ENCODE measurements around the gene GRIK3.

The GRIK3 gene

DNA sequence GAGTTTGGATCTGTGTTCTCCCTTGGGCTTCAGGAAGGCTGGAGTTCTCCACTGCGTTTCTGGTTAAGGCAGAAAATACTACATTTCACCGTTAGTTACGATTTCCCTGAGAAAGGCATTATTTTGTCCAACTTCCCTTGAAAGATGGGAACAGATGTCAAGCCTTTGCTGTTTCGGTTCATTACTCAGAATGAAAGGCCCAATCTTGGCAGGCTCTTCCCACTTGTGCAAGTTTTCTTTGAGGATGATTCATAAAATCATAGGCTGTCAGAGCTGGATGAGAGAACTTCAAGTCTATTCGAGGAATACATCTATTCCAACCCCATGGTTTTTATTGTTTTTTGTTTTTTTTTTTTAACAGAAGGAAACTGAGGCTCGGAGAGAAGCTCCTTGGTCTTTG, 205.2 kb downstream of the GRIK3 start:
- Histone ChIP-seq H3K4me3 (ENCODE audit: insufficient read depth, low read depth, low read length) (no peak overlapping the region), H3K27me3 (ENCODE audit: control insufficient read depth, insufficient read depth, low read length, poor library complexity, severe bottlenecking) (no peaks in the 10 kb centered on the region), H3K27ac (ENCODE audit: insufficient read depth, low read depth, low read length, poor library complexity, severe bottlenecking) (no peak overlapping the region), H3K4me1 (ENCODE audit: control insufficient read depth, insufficient read depth, low read length) (peaks cover 12% of the 10 kb centered on the region), H3K9me3 (ENCODE audit: control insufficient read depth, low read length) (no peaks in the 10 kb centered on the region), H3K36me3 (ENCODE audit: control insufficient read depth, insufficient read depth, low read length) (no peaks in the 10 kb centered on the region)
- 93 to 94% methylated on average over 5 to 6 of the region's 6 CpGs for WGBS, 2 experiments

DNA sequence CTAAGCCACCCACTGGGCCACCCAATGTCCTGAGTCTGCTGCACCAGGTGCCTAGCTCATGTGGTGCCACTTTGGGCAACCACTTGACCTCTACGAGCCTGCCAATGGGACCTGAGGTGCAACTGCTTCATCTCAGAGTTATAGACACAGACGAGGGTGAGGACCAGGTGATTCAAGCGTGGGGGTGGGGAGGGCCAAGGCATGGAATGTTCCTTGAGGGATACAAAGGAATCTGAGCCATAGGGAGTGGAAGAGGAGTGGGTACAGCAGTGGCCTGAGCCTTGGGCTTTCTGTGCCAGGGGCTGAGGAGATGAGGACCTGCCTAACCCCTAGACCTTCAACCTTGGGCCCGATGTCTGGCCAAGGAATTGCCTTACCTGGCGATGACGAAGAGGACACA, 209.1 kb downstream of the GRIK3 start:
- Histone ChIP-seq H3K9me3 (ENCODE audit: control insufficient read depth, low read length) (no peaks in the 10 kb centered on the region), H3K36me3 (ENCODE audit: control insufficient read depth, insufficient read depth, low read length) (no peaks in the 10 kb centered on the region), H3K27me3 (ENCODE audit: control insufficient read depth, insufficient read depth, low read length, poor library complexity, severe bottlenecking) (no peaks in the 10 kb centered on the region), H3K27ac (ENCODE audit: insufficient read depth, low read depth, low read length, poor library complexity, severe bottlenecking) (no peak overlapping the region), H3K4me3 (ENCODE audit: insufficient read depth, low read depth, low read length) (no peak overlapping the region), H3K4me1 (ENCODE audit: control insufficient read depth, insufficient read depth, low read length) (peaks cover 15% of the 10 kb centered on the region)
- 95 to 97% methylated on average over 6 of the region's 6 CpGs for WGBS, 2 experiments

DNA sequence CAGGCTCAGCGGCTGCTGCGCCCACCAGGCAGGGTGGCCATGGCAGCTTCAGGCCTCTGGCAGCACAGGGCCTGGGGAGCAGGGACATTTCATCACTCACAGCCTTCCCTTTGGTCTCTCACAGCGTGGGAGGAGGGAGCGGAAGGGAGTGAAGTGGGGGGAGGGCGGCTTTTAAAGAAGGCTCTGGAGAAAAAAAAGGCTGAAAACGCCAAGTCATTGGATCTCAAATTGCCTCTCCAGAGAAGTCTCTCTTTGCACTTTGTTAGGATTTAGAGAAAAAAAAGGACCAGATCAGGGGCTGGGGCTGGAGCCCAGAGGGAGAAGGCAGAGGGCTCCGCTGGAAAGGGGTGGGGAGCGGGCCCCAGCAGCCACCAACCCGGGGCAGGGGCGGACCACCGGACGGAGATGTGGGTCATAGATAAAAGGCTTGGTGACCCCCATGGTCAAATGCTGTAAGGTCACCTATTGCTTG, 209.9 kb downstream of the GRIK3 start:
- 34 to 39% methylated on average over 12 of the region's 12 CpGs for WGBS, 2 experiments
- Histone ChIP-seq H3K36me3 (ENCODE audit: control insufficient read depth, insufficient read depth, low read length) (no peaks in the 10 kb centered on the region), H3K27ac (ENCODE audit: insufficient read depth, low read depth, low read length, poor library complexity, severe bottlenecking) (peak overlapping the region; percentile 4), H3K27me3 (ENCODE audit: control insufficient read depth, insufficient read depth, low read length, poor library complexity, severe bottlenecking) (no peaks in the 10 kb centered on the region), H3K4me1 (ENCODE audit: control insufficient read depth, insufficient read depth, low read length) (peaks cover 15% of the 10 kb centered on the region), H3K9me3 (ENCODE audit: control insufficient read depth, low read length) (no peaks in the 10 kb centered on the region), H3K4me3 (ENCODE audit: insufficient read depth, low read depth, low read length) (no peak overlapping the region)

DNA sequence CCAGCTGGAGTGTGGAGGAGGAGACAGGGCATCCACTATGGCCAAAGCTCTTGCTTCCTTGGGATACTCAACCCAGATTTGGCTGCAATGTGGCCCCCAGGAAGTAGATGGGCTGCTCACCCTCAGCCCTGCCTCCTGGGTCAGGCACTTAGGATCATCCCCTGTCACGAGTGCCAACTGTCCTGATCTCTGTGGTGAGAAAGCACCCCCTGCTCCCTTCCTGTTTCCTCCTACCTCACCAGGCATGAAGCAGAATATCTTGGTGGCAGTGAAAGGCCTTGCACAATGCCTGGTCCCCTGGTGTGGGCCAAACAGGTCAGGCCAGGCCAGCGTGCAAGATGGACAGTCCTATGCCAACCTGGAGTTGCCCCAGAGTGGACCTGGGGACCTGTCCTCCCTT, 211.7 kb downstream of the GRIK3 start:
- no peak overlapping the region for H3K4me3 ChIP-seq (ENCODE audit: insufficient read depth, low read depth, low read length)
- no peaks in the 10 kb centered on the region for H3K36me3 ChIP-seq (ENCODE audit: control insufficient read depth, insufficient read depth, low read length)
- peaks cover 15% of the 10 kb centered on the region for H3K4me1 ChIP-seq (ENCODE audit: control insufficient read depth, insufficient read depth, low read length)
- no peak overlapping the region for H3K27ac ChIP-seq (ENCODE audit: insufficient read depth, low read depth, low read length, poor library complexity, severe bottlenecking)
- H3K27me3 ChIP-seq (ENCODE audit: control insufficient read depth, insufficient read depth, low read length, poor library complexity, severe bottlenecking) = no peaks in the 10 kb centered on the region
- no peaks in the 10 kb centered on the region for H3K9me3 ChIP-seq (ENCODE audit: control insufficient read depth, low read length)
- 92 to 97% methylated on average over 2 of the region's 2 CpGs for WGBS, 2 experiments

DNA sequence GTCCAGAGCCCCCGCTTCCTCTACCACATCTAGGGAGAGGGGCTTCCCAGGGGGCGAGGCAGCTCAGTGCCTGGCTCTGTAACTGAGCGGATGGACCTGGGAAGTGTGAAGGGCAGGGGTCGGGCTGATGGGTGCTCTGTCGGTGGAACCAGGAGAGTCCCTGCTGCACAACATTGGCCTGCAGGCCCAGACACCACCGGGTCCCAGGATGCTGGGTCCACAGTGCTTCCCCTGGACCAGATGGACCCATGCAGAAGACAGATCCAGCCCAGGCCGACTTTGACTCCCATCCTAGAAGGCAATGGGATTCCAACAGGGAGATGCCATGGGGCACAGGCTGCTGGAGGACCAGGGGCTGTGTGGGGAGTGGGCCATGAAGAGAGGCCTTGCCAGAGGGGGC, 212.9 kb downstream of the GRIK3 start:
- no peak overlapping the region for H3K27ac ChIP-seq (ENCODE audit: insufficient read depth, low read depth, low read length, poor library complexity, severe bottlenecking)
- H3K9me3 ChIP-seq (ENCODE audit: control insufficient read depth, low read length) = no peaks in the 10 kb centered on the region
- peaks cover 15% of the 10 kb centered on the region for H3K4me1 ChIP-seq (ENCODE audit: control insufficient read depth, insufficient read depth, low read length)
- H3K36me3 ChIP-seq (ENCODE audit: control insufficient read depth, insufficient read depth, low read length) = no peaks in the 10 kb centered on the region
- H3K4me3 ChIP-seq (ENCODE audit: insufficient read depth, low read depth, low read length) = no peak overlapping the region
- WGBS, 2 experiments = 95 to 96% methylated on average over 7 of the region's 7 CpGs
- no peaks in the 10 kb centered on the region for H3K27me3 ChIP-seq (ENCODE audit: control insufficient read depth, insufficient read depth, low read length, poor library complexity, severe bottlenecking)

DNA sequence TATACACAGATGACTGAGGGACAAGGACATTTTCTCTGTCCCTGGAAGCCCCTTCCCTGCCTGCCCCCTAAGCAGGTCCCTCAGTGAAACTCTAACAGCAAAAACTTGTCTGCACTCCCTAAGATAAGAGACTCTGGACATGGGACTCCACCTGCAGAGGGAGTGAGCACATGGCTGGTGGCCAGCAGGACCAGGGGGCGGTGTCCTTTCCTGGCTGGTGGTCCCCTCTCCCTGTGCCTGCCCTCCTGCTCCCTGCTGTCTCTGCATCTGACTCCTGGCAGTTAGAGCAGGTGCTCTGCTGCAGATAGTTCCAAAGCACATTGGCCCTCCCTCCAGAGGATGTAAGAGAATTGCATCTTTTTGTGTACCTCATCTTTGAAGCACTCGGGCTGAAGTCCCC, 215.5 kb downstream of the GRIK3 start:
- H3K4me1 ChIP-seq (ENCODE audit: control insufficient read depth, insufficient read depth, low read length) = peaks cover under 1% of the 10 kb centered on the region
- 85 to 86% methylated on average over 2 of the region's 2 CpGs for WGBS, 2 experiments
- no peak overlapping the region for H3K4me3 ChIP-seq (ENCODE audit: insufficient read depth, low read depth, low read length)
- H3K27ac ChIP-seq (ENCODE audit: insufficient read depth, low read depth, low read length, poor library complexity, severe bottlenecking) = no peak overlapping the region
- no peaks in the 10 kb centered on the region for H3K9me3 ChIP-seq (ENCODE audit: control insufficient read depth, low read length)
- H3K27me3 ChIP-seq (ENCODE audit: control insufficient read depth, insufficient read depth, low read length, poor library complexity, severe bottlenecking) = no peaks in the 10 kb centered on the region
- no peaks in the 10 kb centered on the region for H3K36me3 ChIP-seq (ENCODE audit: control insufficient read depth, insufficient read depth, low read length)

DNA sequence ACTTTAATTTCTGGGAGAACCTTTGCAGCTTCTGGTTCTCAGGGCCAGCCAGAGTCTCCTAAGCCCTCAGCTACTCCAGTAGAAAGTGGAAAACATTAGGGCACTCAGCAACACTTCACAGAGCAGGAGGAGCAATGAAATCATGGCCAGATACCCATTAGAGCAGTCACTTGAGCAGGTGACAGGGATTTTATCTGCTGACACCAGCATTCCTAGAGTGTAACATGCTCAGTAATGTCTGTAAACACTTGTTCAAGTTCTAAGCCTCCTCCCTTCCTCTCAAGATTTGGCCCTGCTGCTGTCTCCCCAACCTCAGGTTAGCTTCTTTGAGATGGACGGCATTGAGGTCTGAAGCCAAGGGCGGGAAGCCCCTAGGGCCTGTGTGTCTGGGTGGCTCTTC, 218.0 kb downstream of the GRIK3 start:
- no peak overlapping the region for H3K27ac ChIP-seq (ENCODE audit: insufficient read depth, low read depth, low read length, poor library complexity, severe bottlenecking)
- no peaks in the 10 kb centered on the region for H3K9me3 ChIP-seq (ENCODE audit: control insufficient read depth, low read length)
- WGBS, 2 experiments = 98% methylated on average over 2 of the region's 2 CpGs
- H3K4me3 ChIP-seq (ENCODE audit: insufficient read depth, low read depth, low read length) = no peak overlapping the region
- no peaks in the 10 kb centered on the region for H3K36me3 ChIP-seq (ENCODE audit: control insufficient read depth, insufficient read depth, low read length)
- H3K4me1 ChIP-seq (ENCODE audit: control insufficient read depth, insufficient read depth, low read length) = no peaks in the 10 kb centered on the region
- no peaks in the 10 kb centered on the region for H3K27me3 ChIP-seq (ENCODE audit: control insufficient read depth, insufficient read depth, low read length, poor library complexity, severe bottlenecking)

DNA sequence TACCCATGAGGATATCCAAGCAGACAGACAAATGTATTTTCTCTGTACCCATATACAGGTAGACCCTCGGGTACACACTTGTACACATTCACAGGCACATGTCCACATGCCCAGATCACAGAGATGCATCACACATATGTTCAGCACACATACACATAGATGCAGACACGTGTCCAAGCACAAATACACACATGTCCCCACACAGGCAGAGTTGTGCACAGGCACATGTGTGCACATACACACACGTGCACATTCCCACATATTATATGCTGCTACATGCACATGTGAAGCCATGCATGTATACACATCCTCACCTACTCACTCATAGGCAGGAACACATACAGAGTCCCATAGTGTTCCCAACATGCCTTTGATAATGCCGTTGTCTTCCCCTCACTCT, 219.5 kb downstream of the GRIK3 start:
- Histone ChIP-seq H3K4me3 (ENCODE audit: insufficient read depth, low read depth, low read length) (no peak overlapping the region), H3K27me3 (ENCODE audit: control insufficient read depth, insufficient read depth, low read length, poor library complexity, severe bottlenecking) (no peaks in the 10 kb centered on the region), H3K27ac (ENCODE audit: insufficient read depth, low read depth, low read length, poor library complexity, severe bottlenecking) (no peak overlapping the region), H3K36me3 (ENCODE audit: control insufficient read depth, insufficient read depth, low read length) (no peaks in the 10 kb centered on the region), H3K9me3 (ENCODE audit: control insufficient read depth, low read length) (no peaks in the 10 kb centered on the region), H3K4me1 (ENCODE audit: control insufficient read depth, insufficient read depth, low read length) (no peaks in the 10 kb centered on the region)
- 89% methylated on average over 4 of the region's 4 CpGs for WGBS, 2 experiments

DNA sequence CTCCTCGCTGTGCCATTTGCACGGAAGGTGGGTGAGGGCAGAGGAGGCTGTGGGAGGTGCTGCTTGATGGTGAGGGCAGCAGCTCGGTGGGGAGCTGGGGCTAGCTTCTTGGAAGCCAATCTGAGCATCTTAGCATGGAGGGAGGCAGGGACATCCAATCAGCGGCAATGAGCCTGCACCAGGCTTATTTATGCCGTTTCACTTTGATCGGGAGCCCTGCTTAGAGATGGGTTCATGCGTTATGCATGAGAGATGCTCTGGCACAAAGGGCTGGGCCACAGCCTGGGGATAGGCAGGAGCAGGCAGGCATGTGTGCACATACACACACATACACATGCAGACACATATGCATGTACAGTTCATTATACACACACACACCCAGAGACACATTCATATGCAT, 220.2 kb downstream of the GRIK3 start:
- Histone ChIP-seq H3K4me3 (ENCODE audit: insufficient read depth, low read depth, low read length) (no peak overlapping the region), H3K27me3 (ENCODE audit: control insufficient read depth, insufficient read depth, low read length, poor library complexity, severe bottlenecking) (no peaks in the 10 kb centered on the region), H3K4me1 (ENCODE audit: control insufficient read depth, insufficient read depth, low read length) (no peaks in the 10 kb centered on the region), H3K36me3 (ENCODE audit: control insufficient read depth, insufficient read depth, low read length) (no peaks in the 10 kb centered on the region), H3K9me3 (ENCODE audit: control insufficient read depth, low read length) (no peaks in the 10 kb centered on the region), H3K27ac (ENCODE audit: insufficient read depth, low read depth, low read length, poor library complexity, severe bottlenecking) (no peak overlapping the region)
- 92 to 93% methylated on average over 7 of the region's 7 CpGs for WGBS, 2 experiments

DNA sequence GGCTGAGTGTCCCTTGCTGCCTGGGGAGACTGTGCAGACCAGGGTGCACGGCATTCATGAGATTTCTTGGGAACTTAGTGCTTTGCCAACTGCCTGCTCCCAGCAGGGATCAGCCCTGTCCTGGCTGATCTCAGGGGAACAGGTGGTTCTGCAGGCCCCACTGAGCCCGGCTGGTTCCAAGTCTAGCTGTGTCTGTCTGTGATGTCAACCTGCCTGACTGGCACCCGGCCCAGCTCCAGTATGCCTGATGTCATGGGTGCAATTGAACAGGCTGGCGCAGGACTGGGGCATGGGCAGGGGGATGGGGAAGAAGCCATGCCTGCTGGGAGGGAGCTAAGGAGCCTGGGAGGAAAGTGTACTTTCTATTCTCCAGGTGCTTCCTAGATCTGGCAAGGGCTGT, 227.1 kb downstream of the GRIK3 start:
- H3K4me3 ChIP-seq (ENCODE audit: insufficient read depth, low read depth, low read length) = no peak overlapping the region
- H3K9me3 ChIP-seq (ENCODE audit: control insufficient read depth, low read length) = no peaks in the 10 kb centered on the region
- no peaks in the 10 kb centered on the region for H3K4me1 ChIP-seq (ENCODE audit: control insufficient read depth, insufficient read depth, low read length)
- no peaks in the 10 kb centered on the region for H3K36me3 ChIP-seq (ENCODE audit: control insufficient read depth, insufficient read depth, low read length)
- WGBS, 2 experiments = 94 to 95% methylated on average over 4 of the region's 4 CpGs
- H3K27me3 ChIP-seq (ENCODE audit: control insufficient read depth, insufficient read depth, low read length, poor library complexity, severe bottlenecking) = no peaks in the 10 kb centered on the region
- H3K27ac ChIP-seq (ENCODE audit: insufficient read depth, low read depth, low read length, poor library complexity, severe bottlenecking) = no peak overlapping the region

DNA sequence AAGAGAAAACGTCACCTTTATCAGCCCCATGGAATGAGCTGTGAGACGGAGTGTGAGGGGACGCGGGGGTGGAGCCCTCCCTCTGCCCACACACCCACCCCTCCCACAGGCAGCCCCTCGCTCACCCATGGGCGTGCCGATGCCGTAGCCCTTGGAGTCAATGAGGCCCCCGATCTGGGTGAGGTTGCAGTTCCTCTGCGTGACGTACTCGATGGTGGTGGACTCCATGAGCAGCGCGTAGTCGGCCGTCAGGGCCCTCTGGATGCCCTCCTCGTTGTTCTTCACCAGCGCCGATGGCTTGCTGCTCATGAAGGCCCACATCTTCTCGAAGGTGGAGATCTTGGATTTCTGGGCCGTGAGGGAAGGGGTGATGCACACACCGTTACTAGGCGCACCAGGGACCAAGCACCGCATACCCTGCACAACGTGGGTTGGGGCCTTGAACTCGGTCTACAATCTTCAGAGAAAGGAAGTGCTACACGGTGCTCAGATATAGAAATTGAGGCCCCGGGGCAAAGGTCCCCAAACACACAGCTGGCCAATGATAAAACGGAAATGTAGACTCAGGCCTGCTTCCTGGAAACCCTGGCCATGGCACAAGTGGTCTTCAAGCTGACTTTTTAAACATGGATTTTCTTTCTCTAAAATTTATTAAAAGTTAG, 228.2 kb downstream of the GRIK3 start:
- Histone ChIP-seq H3K9me3 (ENCODE audit: control insufficient read depth, low read length) (no peaks in the 10 kb centered on the region), H3K36me3 (ENCODE audit: control insufficient read depth, insufficient read depth, low read length) (no peaks in the 10 kb centered on the region), H3K4me1 (ENCODE audit: control insufficient read depth, insufficient read depth, low read length) (no peaks in the 10 kb centered on the region), H3K27me3 (ENCODE audit: control insufficient read depth, insufficient read depth, low read length, poor library complexity, severe bottlenecking) (no peaks in the 10 kb centered on the region), H3K4me3 (ENCODE audit: insufficient read depth, low read depth, low read length) (no peak overlapping the region), H3K27ac (ENCODE audit: insufficient read depth, low read depth, low read length, poor library complexity, severe bottlenecking) (no peak overlapping the region)
- 95 to 96% methylated on average over 26 to 28 of the region's 29 CpGs for WGBS, 2 experiments

Data from ectodermal cell (in vitro differentiated cells).